Endothelial cell of umbilical vein (primary cell): ENCODE results near the gene LAMB4. TPM values are rescaled to one million over a fixed set of nuclear protein-coding genes. Genes with fewer than 3 reads are reported as not detected.

Experiments
- BruUV-seq: library from RNA; stranded (reverse); fragments of 400-500 nt; replicated peaks from 2 replicates; lab custom pipeline; 2021; lab: Mats Ljungman, UMichigan
- CTCF ChIA-PET: fragments of 300-600, 350-600 bp; sonication (Branson Sonifier 250); formaldehyde crosslinking; loops from one replicate; lab custom pipeline; 2021; ENCODE audit warnings: antibody characterized with exemption, inconsistent platforms; lab: Charles Lee
- POLR2A ChIA-PET: fragments of 300-600, 350-600 bp; sonication (Branson Sonifier 250); formaldehyde crosslinking; loops from one replicate; lab custom pipeline; 2021; ENCODE audit warnings: antibody characterized with exemption, inconsistent platforms; lab: Charles Lee
- DNase-seq: peaks from one replicate; pipeline ENCODE4 v3.0.0-alpha.2; 2011; ENCODE audit warnings: low read depth, low spot score
- FAIRE-seq: peaks from 2 replicates; lab custom pipeline; 2011; peaks lifted over from hg19 to GRCh38; lab: Jason Lieb, UNC
- H2AFZ ChIP-seq: 2 replicates; pipeline ENCODE4 v1.6.0; 2012; ENCODE audit warnings: low read depth, low read length, control low read depth, inconsistent platforms
- H3K27ac ChIP-seq: 2 replicates; pipeline ENCODE4 v1.5.1; 2011; ENCODE audit warnings: low read depth, mild to moderate bottlenecking, control low read depth, low read length, moderate library complexity; ENCODE audit not compliant: insufficient read depth
- H3K27me3 ChIP-seq, 2 experiments: 2 replicates each; pipeline versions ENCODE4 v1.6.0 to v1.6.1; 2011; ENCODE audit warnings: low read length in 2 of 2, mixed read lengths in 1 of 2; ENCODE audit not compliant: control insufficient read depth in 2 of 2, insufficient read depth in 2 of 2
- H3K36me3 ChIP-seq, 2 experiments: 2 replicates in 1 of 2; 3 replicates in 1 of 2; pipeline ENCODE4 v1.5.1; 2011; ENCODE audit warnings: low read length in 2 of 2, mild to moderate bottlenecking in 1 of 2, moderate library complexity in 1 of 2; ENCODE audit not compliant: control insufficient read depth in 2 of 2, insufficient read depth in 2 of 2; ENCODE audit errors: extremely low read depth in 1 of 2
- H3K4me1 ChIP-seq: 3 replicates; pipeline ENCODE4 v1.5.1; 2011; ENCODE audit warnings: mild to moderate bottlenecking, low read length; ENCODE audit not compliant: control insufficient read depth, insufficient read depth; ENCODE audit errors: extremely low read depth
- H3K4me2 ChIP-seq: 2 replicates; pipeline ENCODE4 v1.6.1; 2011; ENCODE audit warnings: low read length, control low read depth, mixed read lengths; ENCODE audit not compliant: insufficient read depth
- H3K4me3 ChIP-seq, 3 experiments: fragments of 200-600 bp in 1 of 3; sonication (generic), shearing (Covaris generic) in 1 of 3; replicated peaks in 1 of 3; 2 replicates each; pipeline ENCODE4 v1.5.1; 2011 to 2016; ENCODE audit warnings: control low read depth in 3 of 3, low read length in 3 of 3, mild to moderate bottlenecking in 2 of 3, inconsistent platforms in 1 of 3, low read depth in 1 of 3, moderate library complexity in 1 of 3; ENCODE audit not compliant: insufficient read depth in 1 of 3
- H3K79me2 ChIP-seq: 2 replicates; pipeline ENCODE4 v1.6.0; 2012; ENCODE audit warnings: low read length, inconsistent platforms; ENCODE audit not compliant: control insufficient read depth, insufficient read depth
- H3K9ac ChIP-seq: replicated peaks from 2 replicates; pipeline ENCODE3; 2011; ENCODE audit warnings: low read length, control low read depth; ENCODE audit not compliant: insufficient read depth; ENCODE audit errors: extremely low read depth
- H3K9me1 ChIP-seq: replicated peaks from 3 replicates; pipeline ENCODE4 v1.6.0; 2011; ENCODE audit warnings: mild to moderate bottlenecking, low read length; ENCODE audit not compliant: control insufficient read depth, insufficient read depth; ENCODE audit errors: extremely low read depth
- H3K9me3 ChIP-seq: replicated peaks from 2 replicates; pipeline ENCODE4 v1.5.1; 2012; ENCODE audit warnings: low read length, inconsistent platforms; ENCODE audit not compliant: control insufficient read depth, insufficient read depth
- H4K20me1 ChIP-seq: replicated peaks from 2 replicates; pipeline ENCODE3; 2011; ENCODE audit warnings: mild to moderate bottlenecking, low read length; ENCODE audit not compliant: control insufficient read depth, insufficient read depth; ENCODE audit errors: extremely low read depth
- EZH2 ChIP-seq: IDR thresholded peaks from 2 replicates; pipeline ENCODE4 v1.6.1; 2012; ENCODE audit warnings: borderline replicate concordance, low read depth, mild to moderate bottlenecking, moderate library complexity, low read length, inconsistent platforms; ENCODE audit not compliant: severe bottlenecking
- FOS ChIP-seq: IDR thresholded peaks from 2 replicates; pipeline ENCODE4 v1.6.1; 2011; ENCODE audit warnings: mild to moderate bottlenecking, low read length, moderate library complexity, borderline replicate concordance; ENCODE audit not compliant: insufficient read depth
- GATA2 ChIP-seq: IDR thresholded peaks from 2 replicates; pipeline ENCODE4 v1.7.0; 2011; ENCODE audit warnings: low read depth, mild to moderate bottlenecking, moderate library complexity, mixed read lengths, low read length; ENCODE audit not compliant: insufficient read length, insufficient read depth
- JUN ChIP-seq: IDR thresholded peaks from 2 replicates; pipeline ENCODE4 v1.6.1; 2011; ENCODE audit warnings: borderline replicate concordance, low read depth; ENCODE audit not compliant: insufficient read length, insufficient read depth
- MYC ChIP-seq: IDR thresholded peaks from one replicate; pipeline ENCODE4 v1.6.1; 2011; ENCODE audit warnings: mild to moderate bottlenecking, low read depth, low read length
- POLR2A ChIP-seq: IDR thresholded peaks from 2 replicates; pipeline ENCODE4 v1.6.1; 2012; ENCODE audit warnings: low read depth, mild to moderate bottlenecking, control low read depth, low read length
- POLR2AphosphoS5 ChIP-seq: IDR thresholded peaks from 2 replicates; pipeline ENCODE4 v1.6.1; 2012; ENCODE audit warnings: low read depth, mild to moderate bottlenecking, control low read depth, low read length, moderate library complexity; ENCODE audit not compliant: insufficient read depth
- dilution Hi-C: fragments of 300-500 bp; cut with MboI; formaldehyde crosslinking; loops from one replicate; pipeline ENCODE4 v1.15.0; 2019; ENCODE audit warnings: low sequenced_read_pairs; ENCODE audit not compliant: extremely low pct_ligation_motif_present
- intact Hi-C: fragments of 100-400 bp; cut with micrococcal nuclease; formaldehyde crosslinking; loops from one replicate; pipeline ENCODE4 v1.10.0; 2022
- polyA plus RNA-seq, 4 experiments: library from polyadenylated mRNA; depleted of rRNA in 3 of 4; stranded (reverse) in 3 of 4; unstranded in 1 of 4; fragments of >200 nt; gene quantifications; 2 replicates each; pipeline versions ENCODE4 v1.2.1 to v1.2.3, GENCODE V29; 2011 to 2012; ENCODE audit warnings: missing spikeins in 1 of 4
- total RNA-seq: library from RNA; stranded (reverse); gene quantifications from 2 replicates; pipeline ENCODE4 v1.2.3, GENCODE V29; 2021
- TF ChIP-seq, protein P1 (sequence below), 2 donors: IDR thresholded peaks; 1 replicate in 1 of 2; 2 replicates in 1 of 2; pipeline ENCODE4 v1.5.1; 2011; ENCODE audit warnings: low read length in 2 of 2, mild to moderate bottlenecking in 2 of 2, moderate library complexity in 2 of 2, control low read depth in 1 of 2, inconsistent platforms in 1 of 2, low read depth in 1 of 2; ENCODE audit not compliant: insufficient read depth in 1 of 2; ENCODE audit errors: extremely low read depth in 1 of 2
- TF ChIP-seq, protein P2 (sequence below): IDR thresholded peaks from 2 replicates; pipeline ENCODE4 v1.6.1; 2011; ENCODE audit not compliant: insufficient read depth, insufficient read length

LAMB4 gene
- total and polyA plus RNA-seq, 2 donors (not counting 3 experiments of a cell fraction or from before 2014, with no cell fraction given): 0.15 to 0.20 TPM

DNA sequence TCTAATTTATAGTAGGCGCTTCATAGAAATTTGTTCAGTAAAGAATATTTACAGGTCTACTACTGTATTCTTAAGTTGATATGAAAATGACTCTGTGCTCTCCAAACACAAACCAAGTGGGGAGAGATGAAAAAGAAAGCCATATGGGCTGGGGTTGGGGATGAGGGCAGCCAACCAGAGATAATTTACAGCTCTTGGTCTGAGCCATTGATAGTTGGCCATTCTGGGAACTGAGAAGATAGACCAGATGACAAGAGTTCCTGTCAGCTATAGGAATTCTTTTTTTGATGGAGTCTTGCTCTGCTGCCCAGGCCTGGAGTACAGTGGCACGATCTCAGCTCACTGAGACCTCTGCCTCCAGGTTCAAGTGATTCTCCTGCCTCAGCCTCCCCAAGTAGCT is 57.4 kb downstream of the LAMB4 start:
- intact Hi-C loops (no loop called here), dilution Hi-C loops (no loop called here)
- H3K27ac ChIP-seq: no peak overlapping the region
- no peaks in the 10 kb centered on the region for H3K36me3 ChIP-seq
- DNase-seq (no peak), FAIRE-seq (no peak)
- H4K20me1 ChIP-seq: no peaks in the 10 kb centered on the region
- H3K27me3 ChIP-seq: no peaks in the 10 kb centered on the region
- ChIA-PET POLR2A (no interaction called here), CTCF (interaction anchor here (1.2 kb wide), 1 partner anchor 72 kb away, joined by 3 read pairs; no protein-coding TSS in a partner anchor)
- no peak overlapping the region for H2AFZ ChIP-seq
- no peaks in the 10 kb centered on the region for H3K9me1 ChIP-seq
- no peaks in the 10 kb centered on the region for H3K4me1 ChIP-seq
- H3K4me3 ChIP-seq: no peak overlapping the region
- H3K9ac ChIP-seq: no peak overlapping the region
- H3K9me3 ChIP-seq: no peaks in the 10 kb centered on the region
- BruUV-seq: no TSS peak
- TF ChIP-seq POLR2A (no peak), POLR2AphosphoS5 (no peak), MYC (no peak), EZH2 (no peak), GATA2 (no peak), FOS (no peak), JUN (no peak)
- TF ChIP-seq, protein P1, sequence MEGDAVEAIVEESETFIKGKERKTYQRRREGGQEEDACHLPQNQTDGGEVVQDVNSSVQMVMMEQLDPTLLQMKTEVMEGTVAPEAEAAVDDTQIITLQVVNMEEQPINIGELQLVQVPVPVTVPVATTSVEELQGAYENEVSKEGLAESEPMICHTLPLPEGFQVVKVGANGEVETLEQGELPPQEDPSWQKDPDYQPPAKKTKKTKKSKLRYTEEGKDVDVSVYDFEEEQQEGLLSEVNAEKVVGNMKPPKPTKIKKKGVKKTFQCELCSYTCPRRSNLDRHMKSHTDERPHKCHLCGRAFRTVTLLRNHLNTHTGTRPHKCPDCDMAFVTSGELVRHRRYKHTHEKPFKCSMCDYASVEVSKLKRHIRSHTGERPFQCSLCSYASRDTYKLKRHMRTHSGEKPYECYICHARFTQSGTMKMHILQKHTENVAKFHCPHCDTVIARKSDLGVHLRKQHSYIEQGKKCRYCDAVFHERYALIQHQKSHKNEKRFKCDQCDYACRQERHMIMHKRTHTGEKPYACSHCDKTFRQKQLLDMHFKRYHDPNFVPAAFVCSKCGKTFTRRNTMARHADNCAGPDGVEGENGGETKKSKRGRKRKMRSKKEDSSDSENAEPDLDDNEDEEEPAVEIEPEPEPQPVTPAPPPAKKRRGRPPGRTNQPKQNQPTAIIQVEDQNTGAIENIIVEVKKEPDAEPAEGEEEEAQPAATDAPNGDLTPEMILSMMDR (IDR thresholded peaks at IDR 0.05; ENCODE audit: extremely low read depth in 1 of 2, insufficient read depth in 1 of 2, low read depth in 1 of 2, low read length in 2 of 2): no peak
- TF ChIP-seq, protein P2, sequence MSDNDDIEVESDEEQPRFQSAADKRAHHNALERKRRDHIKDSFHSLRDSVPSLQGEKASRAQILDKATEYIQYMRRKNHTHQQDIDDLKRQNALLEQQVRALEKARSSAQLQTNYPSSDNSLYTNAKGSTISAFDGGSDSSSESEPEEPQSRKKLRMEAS: no peak
- H3K79me2 ChIP-seq: no peaks in the 10 kb centered on the region
- no peak overlapping the region for H3K4me2 ChIP-seq
